Spleen (tissue), 7 donors: ENCODE results near the gene HSPA12A.

Experiments used
- POLR2A ChIP-seq, 3 donors: fragments of 450-650 bp; IDR thresholded peaks; one replicate each; pipeline ENCODE4 v1.5.1; 2017; ENCODE audit warnings: antibody characterized with exemption in 3 of 3, mild to moderate bottlenecking in 1 of 3
- POLR2AphosphoS5 ChIP-seq, 3 donors: sonication (generic); formaldehyde crosslinking; IDR thresholded peaks; one replicate each; pipeline ENCODE4 v1.5.1; 2017; ENCODE audit warnings: antibody characterized with exemption in 3 of 3
- TF ChIP-seq, protein P1 (sequence below), 11 experiments: fragments of 200-600 bp in 7 of 11; fragments of 450-650 bp in 4 of 11; sonication (generic) in 4 of 11; IDR thresholded peaks in 8 of 11; conservative IDR thresholded peaks in 3 of 11; 1 replicate in 7 of 11; 2 replicates in 4 of 11; pipeline versions ENCODE4 v1.4.0 to v1.8.0; 2016 to 2021; ENCODE audit warnings: antibody characterized with exemption in 11 of 11, inconsistent platforms in 4 of 11, mild to moderate bottlenecking in 1 of 11
- donor health status: DM: no; HTN: no; CAD: no; lungs with moderate emphysema.
- donor health status: DM: no; HTN: no; CAD: no.
- donor health status: DM: no; HTN: no; CAD: no.

DNA sequence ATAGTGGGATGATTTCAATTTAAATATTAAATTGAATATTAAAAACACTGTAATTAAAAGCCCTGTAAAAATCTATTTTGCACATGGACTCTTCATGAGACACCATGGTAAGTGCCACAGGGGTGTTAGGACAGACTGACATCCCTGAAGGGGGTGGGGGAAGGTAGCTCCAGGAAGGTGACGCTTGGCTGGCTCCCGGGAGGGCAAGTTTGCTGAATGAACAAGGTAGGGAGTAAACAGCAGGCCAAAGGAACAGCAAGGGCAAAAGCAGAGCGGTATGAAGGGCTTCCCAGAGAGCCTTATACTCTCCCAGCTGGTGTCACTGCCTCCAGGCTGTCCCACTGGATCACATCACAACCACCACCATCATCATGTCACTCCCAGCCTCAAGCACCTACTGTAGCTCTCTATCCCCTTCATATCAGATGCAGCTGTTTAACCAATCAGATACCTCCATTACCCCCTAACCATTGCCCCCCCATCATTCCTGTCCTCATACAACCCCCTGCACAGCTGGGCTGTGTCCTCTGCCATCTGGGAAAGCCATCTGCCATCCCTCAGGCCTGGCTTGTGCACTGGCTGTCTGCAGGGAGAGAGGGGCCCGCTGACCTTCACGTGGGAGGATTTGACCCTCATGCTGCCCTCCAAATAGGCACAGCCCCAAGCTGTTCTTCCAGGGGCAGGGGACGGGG is 19.5 kb downstream of the HSPA12A start:
- TF ChIP-seq POLR2A (IDR thresholded peaks at IDR 0.05) (no peak), POLR2AphosphoS5 (IDR thresholded peaks at IDR 0.05) (no peak)
- TF ChIP-seq, protein P1, sequence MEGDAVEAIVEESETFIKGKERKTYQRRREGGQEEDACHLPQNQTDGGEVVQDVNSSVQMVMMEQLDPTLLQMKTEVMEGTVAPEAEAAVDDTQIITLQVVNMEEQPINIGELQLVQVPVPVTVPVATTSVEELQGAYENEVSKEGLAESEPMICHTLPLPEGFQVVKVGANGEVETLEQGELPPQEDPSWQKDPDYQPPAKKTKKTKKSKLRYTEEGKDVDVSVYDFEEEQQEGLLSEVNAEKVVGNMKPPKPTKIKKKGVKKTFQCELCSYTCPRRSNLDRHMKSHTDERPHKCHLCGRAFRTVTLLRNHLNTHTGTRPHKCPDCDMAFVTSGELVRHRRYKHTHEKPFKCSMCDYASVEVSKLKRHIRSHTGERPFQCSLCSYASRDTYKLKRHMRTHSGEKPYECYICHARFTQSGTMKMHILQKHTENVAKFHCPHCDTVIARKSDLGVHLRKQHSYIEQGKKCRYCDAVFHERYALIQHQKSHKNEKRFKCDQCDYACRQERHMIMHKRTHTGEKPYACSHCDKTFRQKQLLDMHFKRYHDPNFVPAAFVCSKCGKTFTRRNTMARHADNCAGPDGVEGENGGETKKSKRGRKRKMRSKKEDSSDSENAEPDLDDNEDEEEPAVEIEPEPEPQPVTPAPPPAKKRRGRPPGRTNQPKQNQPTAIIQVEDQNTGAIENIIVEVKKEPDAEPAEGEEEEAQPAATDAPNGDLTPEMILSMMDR (IDR thresholded peaks at IDR 0.05 in 8 of 11, conservative IDR thresholded peaks at IDR 0.05 in 3 of 11), result no peak
